ENCODE measurements around the gene SPRED3. TPM values are rescaled to one million over a fixed set of nuclear protein-coding genes. Genes with fewer than 3 reads are reported as not detected.

Gene SPRED3
- total RNA-seq, 2 experiments from 2014 or later: 0.09 to 3.0 TPM

- Histone ChIP-seq H2AFZ (ENCODE audit: low read length) (no peak overlapping the region), H3K27ac (ENCODE audit: low read depth, low read length, poor library complexity, severe bottlenecking) (no peak overlapping the region), H4K20me1 (ENCODE audit: insufficient read depth, low read length) (no peaks in the 10 kb centered on the region), H3K9me3 (ENCODE audit: low read length) (no peaks in the 10 kb centered on the region), H3K4me3 (ENCODE audit: low read depth, low read length, poor library complexity, severe bottlenecking) (no peak overlapping the region), H3K79me2 (ENCODE audit: insufficient read depth, low read depth, low read length) (no peaks in the 10 kb centered on the region), H3K4me2 (ENCODE audit: low read length) (no peak overlapping the region), H3K4me1 (ENCODE audit: insufficient read depth, low read length, poor library complexity, severe bottlenecking) (peaks cover 5% of the 10 kb centered on the region), H3K36me3 (ENCODE audit: insufficient read depth, low read length) (no peaks in the 10 kb centered on the region), H3K9me2 (ENCODE audit: insufficient read depth, low read length) (no peaks in the 10 kb centered on the region)
- CTCF ChIA-PET (ENCODE audit: unreplicated experiment): no interaction called here
- POLR2A ChIA-PET: no interaction called here
- BruUV-seq (replicated peaks): no TSS peak
- no peak for DNase-seq (ENCODE audit: low spot score)
- intact Hi-C loops (cut with micrococcal nuclease; ENCODE audit: unreplicated experiment): no loop called here
- TF ChIP-seq, protein P1, sequence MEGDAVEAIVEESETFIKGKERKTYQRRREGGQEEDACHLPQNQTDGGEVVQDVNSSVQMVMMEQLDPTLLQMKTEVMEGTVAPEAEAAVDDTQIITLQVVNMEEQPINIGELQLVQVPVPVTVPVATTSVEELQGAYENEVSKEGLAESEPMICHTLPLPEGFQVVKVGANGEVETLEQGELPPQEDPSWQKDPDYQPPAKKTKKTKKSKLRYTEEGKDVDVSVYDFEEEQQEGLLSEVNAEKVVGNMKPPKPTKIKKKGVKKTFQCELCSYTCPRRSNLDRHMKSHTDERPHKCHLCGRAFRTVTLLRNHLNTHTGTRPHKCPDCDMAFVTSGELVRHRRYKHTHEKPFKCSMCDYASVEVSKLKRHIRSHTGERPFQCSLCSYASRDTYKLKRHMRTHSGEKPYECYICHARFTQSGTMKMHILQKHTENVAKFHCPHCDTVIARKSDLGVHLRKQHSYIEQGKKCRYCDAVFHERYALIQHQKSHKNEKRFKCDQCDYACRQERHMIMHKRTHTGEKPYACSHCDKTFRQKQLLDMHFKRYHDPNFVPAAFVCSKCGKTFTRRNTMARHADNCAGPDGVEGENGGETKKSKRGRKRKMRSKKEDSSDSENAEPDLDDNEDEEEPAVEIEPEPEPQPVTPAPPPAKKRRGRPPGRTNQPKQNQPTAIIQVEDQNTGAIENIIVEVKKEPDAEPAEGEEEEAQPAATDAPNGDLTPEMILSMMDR (conservative IDR thresholded peaks at IDR 0.05; ENCODE audit: low read length): no peak
- TF ChIP-seq EZH2phosphoT487 (IDR thresholded peaks at IDR 0.05; ENCODE audit: borderline replicate concordance, low read depth, low read length): no peak
Measured at GRCh38 chr19:38412491-38412890, 24.0 kb downstream of the SPRED3 start.

- CTCF ChIA-PET (ENCODE audit: unreplicated experiment): no interaction called here
- H3K36me3 ChIP-seq (ENCODE audit: insufficient read depth, low read length): no peaks in the 10 kb centered on the region
- H3K4me1 ChIP-seq (ENCODE audit: insufficient read depth, low read length, poor library complexity, severe bottlenecking): peaks cover 10% of the 10 kb centered on the region
- H3K4me2 ChIP-seq (ENCODE audit: low read length): no peak overlapping the region
- no peak overlapping the region for H2AFZ ChIP-seq (ENCODE audit: low read length)
- intact Hi-C loops (cut with micrococcal nuclease; ENCODE audit: unreplicated experiment): no loop called here
- no peaks in the 10 kb centered on the region for H3K79me2 ChIP-seq (ENCODE audit: insufficient read depth, low read depth, low read length)
- no peaks in the 10 kb centered on the region for H3K9me2 ChIP-seq (ENCODE audit: insufficient read depth, low read length)
- H4K20me1 ChIP-seq (ENCODE audit: insufficient read depth, low read length): no peaks in the 10 kb centered on the region
- POLR2A ChIA-PET: no interaction called here
- no peak overlapping the region for H3K4me3 ChIP-seq (ENCODE audit: low read depth, low read length, poor library complexity, severe bottlenecking)
- DNase-seq (ENCODE audit: low spot score): no peak
- TF ChIP-seq, protein P1 (conservative IDR thresholded peaks at IDR 0.05; ENCODE audit: low read length): no peak
- no peak for TF ChIP-seq EZH2phosphoT487 (IDR thresholded peaks at IDR 0.05; ENCODE audit: borderline replicate concordance, low read depth, low read length)
- BruUV-seq (replicated peaks): no TSS peak
- H3K27ac ChIP-seq (ENCODE audit: low read depth, low read length, poor library complexity, severe bottlenecking): no peak overlapping the region
- H3K9me3 ChIP-seq (ENCODE audit: low read length): no peaks in the 10 kb centered on the region
Measured at GRCh38 chr19:38412961-38413360, 24.5 kb downstream of the SPRED3 start.

DNA sequence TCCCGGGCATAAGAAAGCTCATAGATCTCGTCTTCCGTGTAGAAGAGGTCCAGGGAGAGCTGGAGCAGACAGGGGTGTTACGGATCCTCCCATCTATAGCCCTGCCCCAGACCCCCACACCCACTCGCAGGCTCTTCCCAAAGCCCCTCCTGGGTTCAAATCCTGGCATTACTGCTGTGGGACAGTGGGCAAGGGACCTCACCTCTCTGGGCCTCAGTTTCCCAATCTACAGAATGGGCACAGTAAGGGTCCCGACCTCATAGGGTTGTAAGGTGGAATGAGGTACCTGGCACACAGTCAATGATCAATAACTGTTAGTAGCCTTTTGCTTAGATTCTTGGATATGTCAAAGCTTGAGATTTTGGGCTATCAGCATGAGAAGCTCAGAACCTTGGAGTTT is 24.9 kb downstream of the SPRED3 start:
- H3K9me3 ChIP-seq (ENCODE audit: low read length): no peaks in the 10 kb centered on the region
- TF ChIP-seq, protein P1 (conservative IDR thresholded peaks at IDR 0.05; ENCODE audit: low read length): no peak
- TF ChIP-seq EZH2phosphoT487 (IDR thresholded peaks at IDR 0.05; ENCODE audit: borderline replicate concordance, low read depth, low read length): no peak
- DNase-seq (ENCODE audit: low spot score): no peak
- H3K4me3 ChIP-seq (ENCODE audit: low read depth, low read length, poor library complexity, severe bottlenecking): no peak overlapping the region
- CTCF ChIA-PET (ENCODE audit: unreplicated experiment): no interaction called here
- no TSS peak for BruUV-seq (replicated peaks)
- H4K20me1 ChIP-seq (ENCODE audit: insufficient read depth, low read length): no peaks in the 10 kb centered on the region
- no peaks in the 10 kb centered on the region for H3K36me3 ChIP-seq (ENCODE audit: insufficient read depth, low read length)
- H3K4me1 ChIP-seq (ENCODE audit: insufficient read depth, low read length, poor library complexity, severe bottlenecking): peaks cover 12% of the 10 kb centered on the region
- H3K79me2 ChIP-seq (ENCODE audit: insufficient read depth, low read depth, low read length): no peaks in the 10 kb centered on the region
- H3K9me2 ChIP-seq (ENCODE audit: insufficient read depth, low read length): no peaks in the 10 kb centered on the region
- no peak overlapping the region for H2AFZ ChIP-seq (ENCODE audit: low read length)
- no peak overlapping the region for H3K4me2 ChIP-seq (ENCODE audit: low read length)
- POLR2A ChIA-PET: no interaction called here
- H3K27ac ChIP-seq (ENCODE audit: low read depth, low read length, poor library complexity, severe bottlenecking): no peak overlapping the region
- intact Hi-C loops (cut with micrococcal nuclease; ENCODE audit: unreplicated experiment): no loop called here

Measured in OCI-LY7 (cell line).